PC-3 (cell line): ENCODE data around the gene MPV17L.

ENCODE experiments used
- EZH2 ChIP-seq: fragments of 300-600 bp; sonication (generic); IDR thresholded peaks from one replicate; pipeline ENCODE4 v1.6.1; 2017; ENCODE audit warnings: antibody characterized with exemption, mild to moderate bottlenecking, low read length; ENCODE audit not compliant: unreplicated experiment
- EZH2phosphoT487 ChIP-seq: fragments of 300-600 bp; sonication (generic); IDR thresholded peaks from 2 replicates; pipeline ENCODE4 v1.6.1; 2018; ENCODE audit warnings: mild to moderate bottlenecking, antibody characterized with exemption, low read length, borderline replicate concordance

GRCh38 chr16:15418206-15418605 lies 22.7 kb downstream of the MPV17L start:
- TF ChIP-seq EZH2phosphoT487, result no peak
- no peak for TF ChIP-seq EZH2
